ENCODE results near the gene CIBAR2.

CIBAR2 gene

GRCh38 chr16:85156869-85157268 lies 44.6 kb upstream of the CIBAR2 start:
- TF ChIP-seq TAF1 (IDR thresholded peaks at IDR 0.05; ENCODE audit: borderline replicate concordance, insufficient read depth, low read length) (no peak), POLR2AphosphoS5 (IDR thresholded peaks at IDR 0.05; ENCODE audit: low read depth, low read length) (no peak), SIN3A (IDR thresholded peaks at IDR 0.05; ENCODE audit: borderline replicate concordance, insufficient read depth, low read length) (no peak), REST (IDR thresholded peaks at IDR 0.05; ENCODE audit: insufficient read depth in 1 of 2, low read depth in 2 of 2, low read length in 2 of 2) (no peak), FOXP2 (optimal IDR thresholded peaks at IDR 0.05; ENCODE audit: borderline replicate concordance, extremely low read depth, extremely low read length, insufficient read depth) (no peak)

- TF ChIP-seq TAF1 (IDR thresholded peaks at IDR 0.05; ENCODE audit: borderline replicate concordance, insufficient read depth, low read length): no peak
- no peak for TF ChIP-seq POLR2AphosphoS5 (IDR thresholded peaks at IDR 0.05; ENCODE audit: low read depth, low read length)
- TF ChIP-seq SIN3A (IDR thresholded peaks at IDR 0.05; ENCODE audit: borderline replicate concordance, insufficient read depth, low read length): no peak
- TF ChIP-seq REST (IDR thresholded peaks at IDR 0.05; ENCODE audit: insufficient read depth in 1 of 2, low read depth in 2 of 2, low read length in 2 of 2): no peak
- TF ChIP-seq FOXP2 (optimal IDR thresholded peaks at IDR 0.05; ENCODE audit: borderline replicate concordance, extremely low read depth, extremely low read length, insufficient read depth): no peak
Observed at GRCh38 chr16:85156440-85156839, 44.2 kb upstream of the CIBAR2 start.

- TF ChIP-seq POLR2AphosphoS5 (IDR thresholded peaks at IDR 0.05; ENCODE audit: low read depth, low read length): no peak
- no peak for TF ChIP-seq FOXP2 (optimal IDR thresholded peaks at IDR 0.05; ENCODE audit: borderline replicate concordance, extremely low read depth, extremely low read length, insufficient read depth)
- TF ChIP-seq TAF1 (IDR thresholded peaks at IDR 0.05; ENCODE audit: borderline replicate concordance, insufficient read depth, low read length): no peak
- no peak for TF ChIP-seq SIN3A (IDR thresholded peaks at IDR 0.05; ENCODE audit: borderline replicate concordance, insufficient read depth, low read length)
- TF ChIP-seq REST (IDR thresholded peaks at IDR 0.05; ENCODE audit: insufficient read depth in 1 of 2, low read depth in 2 of 2, low read length in 2 of 2): no peak
Observed at GRCh38 chr16:85153656-85154091, 41.4 kb upstream of the CIBAR2 start.

GRCh38 chr16:85153046-85153445 lies 40.8 kb upstream of the CIBAR2 start:
- TF ChIP-seq TAF1 (IDR thresholded peaks at IDR 0.05; ENCODE audit: borderline replicate concordance, insufficient read depth, low read length) (no peak), FOXP2 (optimal IDR thresholded peaks at IDR 0.05; ENCODE audit: borderline replicate concordance, extremely low read depth, extremely low read length, insufficient read depth) (no peak), SIN3A (IDR thresholded peaks at IDR 0.05; ENCODE audit: borderline replicate concordance, insufficient read depth, low read length) (no peak), REST (IDR thresholded peaks at IDR 0.05; ENCODE audit: insufficient read depth in 1 of 2, low read depth in 2 of 2, low read length in 2 of 2) (no peak), POLR2AphosphoS5 (IDR thresholded peaks at IDR 0.05; ENCODE audit: low read depth, low read length) (no peak)
